A673 (cell line): ENCODE results near the gene MORN1. TPM values are rescaled to one million over a fixed set of nuclear protein-coding genes. Genes with fewer than 3 reads are reported as not detected.

Experiments used
- BruUV-seq: library from RNA; stranded (reverse); fragments of 400-500 nt; replicated peaks from 2 replicates; lab custom pipeline; 2021; lab: Mats Ljungman, UMichigan
- CTCF ChIA-PET: fragments of 300-600 bp; sonication (Branson Sonifier 250); formaldehyde crosslinking; loops from one replicate; lab custom pipeline; 2022; ENCODE audit warnings: antibody characterized with exemption; lab: Charles Lee
- POLR2A ChIA-PET: fragments of 300-600 bp; sonication (Branson Sonifier 250); formaldehyde crosslinking; loops from one replicate; lab custom pipeline; 2022; ENCODE audit warnings: antibody characterized with exemption; ENCODE audit not compliant: low non-redundant PET; lab: Charles Lee
- DNase-seq: peaks from one replicate; pipeline ENCODE4 v3.0.0-alpha.2; 2015; ENCODE audit warnings: low spot score
- H3K27ac ChIP-seq: fragments of 200-600 bp; sonication (generic); 2 replicates; pipeline ENCODE4 v1.5.1; 2016; ENCODE audit warnings: mixed run types, low read depth, mild to moderate bottlenecking, mixed read lengths, antibody characterized with exemption, low read length; ENCODE audit not compliant: poor library complexity, severe bottlenecking
- H3K27me3 ChIP-seq: fragments of 200-600 bp; sonication (generic); replicated peaks from 2 replicates; pipeline ENCODE4 v1.6.1; 2017; ENCODE audit warnings: mixed run types, low read depth, mild to moderate bottlenecking, mixed read lengths, antibody characterized with exemption, low read length; ENCODE audit not compliant: insufficient read depth, poor library complexity
- H3K36me3 ChIP-seq: fragments of 200-600 bp; sonication (generic); 2 replicates; pipeline ENCODE4 v1.6.1; 2016; ENCODE audit warnings: mixed run types, mild to moderate bottlenecking, mixed read lengths, antibody characterized with exemption, low read length; ENCODE audit not compliant: insufficient read depth, poor library complexity, severe bottlenecking
- H3K4me1 ChIP-seq: fragments of 200-600 bp; sonication (generic); 2 replicates; pipeline ENCODE4 v1.6.1; 2017; ENCODE audit warnings: mixed run types, mild to moderate bottlenecking, mixed read lengths, antibody characterized with exemption, low read length; ENCODE audit not compliant: insufficient read depth, poor library complexity, severe bottlenecking
- H3K4me3 ChIP-seq: fragments of 200-600 bp; sonication (generic); 2 replicates; pipeline ENCODE4 v1.5.1; 2016; ENCODE audit warnings: low read depth, mixed run types, mild to moderate bottlenecking, mixed read lengths, low read length; ENCODE audit not compliant: poor library complexity, severe bottlenecking
- H3K9me3 ChIP-seq: fragments of 200-600 bp; sonication (generic); 2 replicates; pipeline ENCODE4 v1.6.1; 2016; ENCODE audit warnings: mixed run types, low read depth, mild to moderate bottlenecking, mixed read lengths, antibody characterized with exemption, low read length; ENCODE audit not compliant: poor library complexity, severe bottlenecking
- EZH2 ChIP-seq: fragments of 200-600 bp; sonication (generic); IDR thresholded peaks from 2 replicates; pipeline ENCODE4 v1.6.1; 2017; ENCODE audit warnings: borderline replicate concordance, low read depth, mild to moderate bottlenecking, mixed read lengths, antibody characterized with exemption, low read length; ENCODE audit not compliant: poor library complexity, severe bottlenecking
- intact Hi-C: fragments of 100-400 bp; cut with micrococcal nuclease; formaldehyde crosslinking; loops from one replicate; pipeline ENCODE4 v1.10.0; 2022; ENCODE audit not compliant: unreplicated experiment
- total RNA-seq: library from RNA; stranded (reverse); gene quantifications from 2 replicates; pipeline ENCODE4 v1.2.3, GENCODE V29; 2021
- TF ChIP-seq, protein P1 (sequence below): fragments of 300-800, 200-600 bp; sonication (generic); conservative IDR thresholded peaks from 2 replicates; pipeline ENCODE4 v1.5.1; 2017; ENCODE audit warnings: low read depth, mild to moderate bottlenecking, antibody characterized with exemption, low read length, moderate library complexity, mixed read lengths

MORN1 gene
- total RNA-seq, 1 experiment from 2014 or later: 24.7 TPM

DNA sequence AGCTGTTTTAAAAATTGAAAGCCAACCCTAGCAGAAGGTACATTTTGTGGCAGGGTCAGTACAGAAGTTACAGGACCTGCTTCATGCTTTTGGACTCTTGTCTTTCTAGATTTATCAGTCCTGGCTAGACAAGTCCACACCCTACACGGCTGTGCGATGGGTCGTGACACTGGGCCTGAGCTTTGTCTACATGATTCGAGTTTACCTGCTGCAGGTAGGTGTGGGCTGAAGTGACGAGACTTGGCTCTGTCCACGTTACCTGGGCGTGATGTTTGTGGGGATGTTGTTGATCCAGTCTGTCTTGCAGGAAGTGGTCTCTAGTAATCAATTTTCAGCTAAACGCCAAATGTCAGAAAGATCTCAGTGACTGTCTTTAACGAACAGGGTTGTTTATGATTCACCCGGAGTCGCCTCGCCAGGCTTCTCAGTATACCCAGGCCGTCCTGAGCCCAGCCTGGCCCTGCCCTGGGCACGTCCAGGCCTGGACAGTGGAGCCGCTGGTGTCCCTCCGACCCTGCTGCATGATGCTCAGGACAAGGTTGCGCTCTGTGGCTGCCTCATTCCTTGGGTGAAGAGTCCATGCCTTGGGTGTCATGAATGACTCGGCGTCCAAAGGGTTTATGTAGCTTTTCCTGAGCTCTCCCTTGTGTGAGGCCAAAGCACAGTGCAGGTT is 5.8 kb upstream of the MORN1 start:
- no TSS peak for BruUV-seq
- intact Hi-C loops: no loop called here
- Histone ChIP-seq H3K36me3 (peaks cover 76% of the 10 kb centered on the region), H3K4me3 (no peak overlapping the region), H3K27me3 (no peaks in the 10 kb centered on the region), H3K4me1 (peaks cover 10% of the 10 kb centered on the region), H3K9me3 (no peaks in the 10 kb centered on the region), H3K27ac (no peak overlapping the region)
- POLR2A ChIA-PET: no interaction called here
- no peak for DNase-seq
- CTCF ChIA-PET: no interaction called here
- TF ChIP-seq, protein P1, sequence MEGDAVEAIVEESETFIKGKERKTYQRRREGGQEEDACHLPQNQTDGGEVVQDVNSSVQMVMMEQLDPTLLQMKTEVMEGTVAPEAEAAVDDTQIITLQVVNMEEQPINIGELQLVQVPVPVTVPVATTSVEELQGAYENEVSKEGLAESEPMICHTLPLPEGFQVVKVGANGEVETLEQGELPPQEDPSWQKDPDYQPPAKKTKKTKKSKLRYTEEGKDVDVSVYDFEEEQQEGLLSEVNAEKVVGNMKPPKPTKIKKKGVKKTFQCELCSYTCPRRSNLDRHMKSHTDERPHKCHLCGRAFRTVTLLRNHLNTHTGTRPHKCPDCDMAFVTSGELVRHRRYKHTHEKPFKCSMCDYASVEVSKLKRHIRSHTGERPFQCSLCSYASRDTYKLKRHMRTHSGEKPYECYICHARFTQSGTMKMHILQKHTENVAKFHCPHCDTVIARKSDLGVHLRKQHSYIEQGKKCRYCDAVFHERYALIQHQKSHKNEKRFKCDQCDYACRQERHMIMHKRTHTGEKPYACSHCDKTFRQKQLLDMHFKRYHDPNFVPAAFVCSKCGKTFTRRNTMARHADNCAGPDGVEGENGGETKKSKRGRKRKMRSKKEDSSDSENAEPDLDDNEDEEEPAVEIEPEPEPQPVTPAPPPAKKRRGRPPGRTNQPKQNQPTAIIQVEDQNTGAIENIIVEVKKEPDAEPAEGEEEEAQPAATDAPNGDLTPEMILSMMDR: no peak
- no peak for TF ChIP-seq EZH2

DNA sequence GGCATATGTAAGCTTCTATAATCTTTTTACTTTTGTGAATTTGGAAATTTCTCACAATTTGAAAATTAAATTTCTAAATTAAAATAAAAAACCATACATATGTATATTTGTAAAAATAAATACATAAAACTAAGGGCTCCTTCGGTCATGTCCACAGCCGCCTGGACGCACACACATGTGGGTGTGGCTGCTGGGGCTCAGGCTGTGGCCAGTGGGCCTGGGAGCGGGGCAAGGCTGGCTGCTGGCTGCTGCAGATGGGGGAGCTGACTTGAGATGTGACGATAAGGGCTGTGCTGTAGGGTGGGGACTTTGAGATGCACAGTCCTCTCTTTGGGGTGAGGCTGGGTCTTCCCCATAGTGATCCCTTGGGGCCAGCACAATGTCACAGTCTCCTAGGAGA is 5.1 kb upstream of the MORN1 start:
- peaks cover 10% of the 10 kb centered on the region for H3K4me1 ChIP-seq
- TF ChIP-seq EZH2: no peak
- TF ChIP-seq, protein P1: no peak
- ChIA-PET POLR2A (no interaction called here), CTCF (no interaction called here)
- H3K9me3 ChIP-seq: no peaks in the 10 kb centered on the region
- no peak overlapping the region for H3K4me3 ChIP-seq
- H3K27me3 ChIP-seq: no peaks in the 10 kb centered on the region
- no TSS peak for BruUV-seq
- H3K27ac ChIP-seq: no peak overlapping the region
- peaks cover 70% of the 10 kb centered on the region for H3K36me3 ChIP-seq
- intact Hi-C loops: no loop called here
- no peak for DNase-seq

DNA sequence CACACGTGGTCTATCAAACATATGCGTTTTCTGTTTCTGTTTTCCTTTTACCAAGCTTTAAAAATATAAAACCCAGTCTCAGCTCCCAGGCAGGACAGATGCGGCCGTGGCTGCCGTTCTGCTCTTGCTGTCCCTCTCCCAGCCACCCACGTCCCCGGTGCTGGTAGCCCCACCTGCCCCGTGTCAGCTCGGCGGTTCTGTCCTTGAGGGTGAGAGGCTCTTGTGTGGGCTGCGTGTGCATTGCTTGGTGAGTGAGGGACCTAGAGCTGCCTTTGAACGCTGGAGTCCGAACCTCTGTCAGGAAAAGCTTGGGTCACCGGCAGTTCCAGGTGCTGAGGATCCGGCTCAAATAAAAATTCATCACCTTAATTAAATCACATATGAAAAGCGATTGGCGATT is 4.7 kb upstream of the MORN1 start:
- Histone ChIP-seq H3K4me3 (no peak overlapping the region), H3K27ac (no peak overlapping the region), H3K9me3 (no peaks in the 10 kb centered on the region), H3K27me3 (no peaks in the 10 kb centered on the region), H3K36me3 (peaks cover 68% of the 10 kb centered on the region), H3K4me1 (peaks cover 10% of the 10 kb centered on the region)
- DNase-seq: no peak
- BruUV-seq: no TSS peak
- intact Hi-C loops: no loop called here
- POLR2A ChIA-PET: no interaction called here
- CTCF ChIA-PET: no interaction called here
- no peak for TF ChIP-seq EZH2
- TF ChIP-seq, protein P1: no peak
